Measurements from ENCODE around the gene KCNK7.

- no peak for TF ChIP-seq POLR2A (IDR thresholded peaks at IDR 0.05; ENCODE audit: low read length)
- TF ChIP-seq GATA1 (IDR thresholded peaks at IDR 0.05; ENCODE audit: low read depth, low read length), result no peak
These were observed 27.6 kb upstream of the KCNK7 start for GRCh38 chr11:65623177-65623576.

Measured in erythroblast (primary cell).